GM12872 (cell line): ENCODE results near the gene TWF2.

Source experiments
- CTCF ChIP-seq: IDR thresholded peaks from 3 replicates; pipeline ENCODE4 v1.5.1; 2011; ENCODE audit warnings: low read depth, mild to moderate bottlenecking, low read length, moderate library complexity; ENCODE audit not compliant: insufficient read depth

The TWF2 gene

GRCh38 chr3:52246728-52247408 lies 7.9 kb upstream of the TWF2 start:
- TF ChIP-seq CTCF, result no peak

- no peak for TF ChIP-seq CTCF
Measured at GRCh38 chr3:52246264-52246620, 7.3 kb upstream of the TWF2 start.

GRCh38 chr3:52245322-52246263 lies 6.6 kb upstream of the TWF2 start, which contains the start of gene PPM1M:
Gene PPM1M (plus strand): TSS chr3:52245759. CDS start chr3:52245825, 66 bp downstream.
- TF ChIP-seq CTCF, result no peak

- no peak for TF ChIP-seq CTCF
Measured at GRCh38 chr3:52243791-52244628, 5.1 kb upstream of the TWF2 start.

GRCh38 chr3:52242039-52242438 lies 3.1 kb upstream of the TWF2 start:
- TF ChIP-seq CTCF, result no peak

GRCh38 chr3:52240886-52241370 lies 2.0 kb upstream of the TWF2 start:
- no peak for TF ChIP-seq CTCF
